Left lobe of liver (tissue), 2 donors: Measurements from ENCODE around the gene ATG12. TPM values are rescaled to one million over a fixed set of nuclear protein-coding genes. Genes with fewer than 3 reads are reported as not detected.
A peak's percentile ranks its signal among the peaks of the same experiment; 100 is the strongest.
"Not testable (repeated sequence)": the region's sequence is repeated elsewhere in the genome, so short reads cannot be mapped to it uniquely, and the experiment has no call there.

ENCODE experiments used
- ATAC-seq: fragments of 200-7000 bp; cut with Tn5 transposase; one replicate; pipeline ENCODE4 v1.9.1; 2020; ENCODE audit warnings: mild to moderate bottlenecking, moderate library complexity
- DNase-seq: peaks from one replicate; pipeline ENCODE4 v3.0.0-alpha.2; 2020; ENCODE audit warnings: low spot score
- total RNA-seq: library from RNA; stranded (reverse); gene quantifications from one replicate; pipeline ENCODE4 v1.2.1, GENCODE V29; 2021
- donor health status: DM: no; HTN: no; CAD: no; lungs with moderate emphysema.
- donor health status: DM: no; HTN: yes; CAD: no.

The ATG12 gene
- total RNA-seq, 1 donor from 2014 or later = 17.0 TPM

DNA sequence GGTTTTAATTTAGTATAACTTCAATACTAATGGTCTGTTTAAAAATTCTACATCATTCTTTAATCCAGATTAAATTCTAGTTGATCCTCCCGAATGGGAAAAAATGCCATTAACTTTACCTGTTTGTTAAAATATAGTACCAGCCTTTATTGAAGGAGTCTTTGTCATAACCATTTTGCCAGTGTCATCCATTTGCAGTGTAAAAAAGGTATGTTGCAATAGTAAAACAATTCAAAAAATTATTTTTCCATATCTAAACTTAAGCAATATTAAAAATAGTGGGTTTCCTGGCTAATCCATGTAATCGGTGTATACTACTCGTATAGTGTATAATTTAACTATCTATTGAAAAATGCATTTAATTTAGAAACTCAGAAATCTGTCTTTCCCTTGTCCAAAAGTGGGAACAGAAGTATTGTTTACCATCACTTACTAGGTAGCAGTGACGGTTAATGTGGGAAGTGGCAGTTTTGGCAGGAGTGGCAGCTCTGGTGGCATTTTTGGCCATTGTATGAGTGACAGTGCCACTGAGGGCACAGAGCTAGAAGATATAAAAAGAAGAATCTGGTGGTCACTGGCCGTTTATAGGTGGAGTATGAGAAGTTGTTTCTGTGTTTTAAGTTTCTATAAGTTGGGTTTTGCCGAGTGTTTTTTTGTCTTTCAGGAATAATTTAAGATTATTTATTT, 2.2 kb upstream of the ATG12 start:
- DNase-seq (no peak), ATAC-seq (no peak)

DNA sequence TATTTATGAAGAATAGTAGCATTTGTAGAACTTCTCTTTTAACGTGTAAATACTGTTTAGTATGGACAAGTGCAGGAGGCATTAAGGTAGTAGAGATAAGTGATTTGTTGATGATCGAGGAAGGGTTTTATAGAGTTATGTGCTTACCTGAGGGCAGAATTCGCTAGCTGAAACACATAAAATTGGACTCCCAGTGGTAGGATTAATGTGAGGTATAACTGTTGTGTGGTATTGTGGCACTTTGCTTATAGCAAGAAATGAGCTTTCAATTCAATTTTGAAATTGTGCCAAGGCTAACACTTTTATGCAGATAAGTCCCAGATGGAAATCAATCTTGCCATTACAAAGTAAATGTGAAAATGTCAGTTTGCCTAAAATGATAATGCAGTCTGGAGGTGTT, 1.6 kb upstream of the ATG12 start:
- ATAC-seq (no peak), DNase-seq (no peak)

DNA sequence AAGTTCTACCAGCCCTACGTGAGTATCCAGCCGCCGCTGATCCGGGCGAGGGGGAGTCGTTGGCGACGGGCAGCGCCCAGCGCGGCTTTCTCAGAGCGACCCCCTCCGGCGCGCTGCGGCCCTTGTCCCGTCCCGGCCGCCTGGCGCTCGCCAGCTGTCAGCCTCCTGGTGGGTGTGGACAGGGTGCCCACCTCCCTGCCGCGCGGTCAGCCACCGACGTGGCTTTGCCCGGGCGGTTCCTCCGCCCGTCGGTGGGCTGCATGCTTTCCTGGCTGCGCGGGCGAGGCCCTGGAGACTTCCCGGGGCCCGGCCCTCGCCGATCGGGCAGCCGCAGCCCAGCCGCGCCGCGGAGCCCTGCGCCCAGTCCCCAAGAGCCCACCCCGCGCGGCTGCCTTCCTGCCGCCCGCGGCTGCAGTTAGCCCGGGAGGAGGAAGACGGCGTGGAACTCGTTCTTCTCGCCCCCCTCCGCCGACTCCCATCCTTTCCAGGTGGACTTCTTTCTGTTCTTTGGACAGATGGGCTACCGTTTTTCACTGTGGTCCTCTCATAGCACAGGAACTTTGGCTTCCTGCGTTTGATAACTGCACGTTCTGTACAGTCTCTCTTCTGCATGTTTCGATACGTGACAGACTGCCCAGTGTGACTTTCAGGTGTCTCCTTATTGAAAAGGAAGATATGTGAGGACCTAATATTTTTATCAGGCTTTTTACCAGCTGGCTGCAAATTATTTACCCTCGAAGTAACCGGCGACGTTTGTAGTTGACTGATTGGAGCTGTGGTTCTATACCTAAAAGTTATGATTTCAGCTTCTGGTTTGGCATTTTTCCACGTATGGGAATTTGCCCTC, 947 bp upstream of the ATG12 start:
- no peak for DNase-seq
- peak; percentile 60 for ATAC-seq

DNA sequence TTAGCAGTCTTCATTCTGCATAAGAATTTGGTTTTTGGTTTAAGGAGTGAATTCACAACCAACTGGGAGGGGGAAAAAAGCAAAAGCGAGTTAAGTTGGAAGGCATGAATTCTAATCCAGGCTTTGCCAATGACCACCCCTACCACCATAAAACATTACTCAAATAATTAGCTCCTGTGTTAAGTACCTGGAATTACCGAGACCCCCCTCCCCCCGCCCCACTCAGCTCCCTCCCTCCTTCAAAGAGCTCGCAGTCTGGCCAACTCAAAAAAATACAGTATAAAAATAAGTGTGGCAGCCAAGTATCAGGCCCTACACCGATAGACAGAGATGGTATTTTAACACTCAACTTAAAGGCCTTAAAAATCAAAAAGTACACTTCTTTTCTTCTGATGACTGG, 492 bp downstream of the ATG12 start:
- DNase-seq = no peak
- ATAC-seq = no peak

GRCh38 chr5:115838885-115839518, 2.4 kb downstream of the ATG12 start:
- DNase-seq (no peak), ATAC-seq (peak; percentile 48)

- no peak for ATAC-seq
- DNase-seq = no peak
Measured at GRCh38 chr5:115835481-115835880, 5.9 kb downstream of the ATG12 start.

- no peak for DNase-seq
- peak; percentile 95 for ATAC-seq
Measured at GRCh38 chr5:115831163-115831768, 10.1 kb downstream of the ATG12 start.

DNA sequence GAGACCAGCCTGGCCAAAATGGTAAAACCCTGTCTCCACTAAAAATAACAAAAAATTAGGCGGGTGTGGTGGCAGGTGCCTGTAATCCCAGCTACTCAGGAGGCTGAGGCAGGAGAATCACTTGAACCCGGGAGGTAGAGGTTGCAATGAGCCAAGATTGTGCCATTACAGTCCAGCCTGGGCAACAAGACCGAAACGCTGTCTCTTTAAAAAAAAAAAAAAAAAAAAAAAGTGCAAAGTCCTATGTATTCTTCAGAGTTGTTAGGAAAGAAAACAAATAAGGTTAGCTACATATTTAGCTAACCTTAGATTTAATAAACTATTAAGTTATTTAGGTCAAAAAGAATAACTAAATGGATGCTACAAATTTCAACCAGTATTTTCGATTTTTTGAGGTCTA, 11.5 kb downstream of the ATG12 start:
- ATAC-seq (peak; percentile 74), DNase-seq (no peak)

- no peak for DNase-seq
- ATAC-seq = no peak
Measured at GRCh38 chr5:115825948-115826347, 15.4 kb downstream of the ATG12 start.

DNA sequence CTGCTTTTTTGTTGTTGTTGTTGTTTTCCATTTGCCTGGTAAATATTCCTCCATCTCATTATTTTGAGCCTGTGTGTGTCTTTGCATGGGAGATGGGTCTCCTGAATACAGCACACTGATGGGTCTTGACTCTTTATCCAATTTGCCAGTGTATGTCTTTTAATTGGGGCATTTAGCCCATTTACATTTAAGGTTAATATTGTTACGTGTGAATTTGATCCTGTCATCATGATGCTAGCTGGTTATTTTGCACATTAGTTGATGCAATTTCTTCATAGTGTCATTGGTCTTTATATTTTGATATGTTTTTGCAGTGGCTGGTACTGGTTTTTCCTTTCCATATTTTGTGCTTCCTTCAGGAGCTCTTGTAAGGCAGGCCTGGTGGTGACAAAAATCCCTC, 16.4 kb downstream of the ATG12 start:
- not testable (repeated sequence) for DNase-seq, ATAC-seq

GRCh38 chr5:115820846-115821245, 20.5 kb downstream of the ATG12 start:
- no peak for ATAC-seq
- DNase-seq = no peak

DNA sequence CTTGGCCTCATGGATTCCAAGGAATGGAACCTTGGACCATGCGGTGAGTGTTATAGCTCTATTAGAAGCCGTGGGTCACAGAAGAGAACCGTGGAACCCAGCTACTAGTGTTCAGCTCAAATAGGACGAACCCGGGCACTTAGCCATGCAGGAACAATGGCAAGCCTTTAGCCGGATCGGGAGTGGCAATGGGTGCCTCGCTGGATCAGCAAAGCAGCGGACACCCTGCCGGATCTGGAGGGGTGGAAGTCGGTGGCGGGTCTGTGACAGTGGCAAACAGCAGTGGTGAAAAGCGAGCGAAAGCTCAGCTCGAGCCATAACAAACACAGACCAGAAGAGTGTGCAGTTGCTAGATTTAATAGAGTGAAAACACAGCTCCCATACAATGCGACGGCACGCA, 22.5 kb downstream of the ATG12 start:
- no peak for ATAC-seq
- no peak for DNase-seq

GRCh38 chr5:115817386-115817785, 24.0 kb downstream of the ATG12 start:
- no peak for DNase-seq
- ATAC-seq = no peak

DNA sequence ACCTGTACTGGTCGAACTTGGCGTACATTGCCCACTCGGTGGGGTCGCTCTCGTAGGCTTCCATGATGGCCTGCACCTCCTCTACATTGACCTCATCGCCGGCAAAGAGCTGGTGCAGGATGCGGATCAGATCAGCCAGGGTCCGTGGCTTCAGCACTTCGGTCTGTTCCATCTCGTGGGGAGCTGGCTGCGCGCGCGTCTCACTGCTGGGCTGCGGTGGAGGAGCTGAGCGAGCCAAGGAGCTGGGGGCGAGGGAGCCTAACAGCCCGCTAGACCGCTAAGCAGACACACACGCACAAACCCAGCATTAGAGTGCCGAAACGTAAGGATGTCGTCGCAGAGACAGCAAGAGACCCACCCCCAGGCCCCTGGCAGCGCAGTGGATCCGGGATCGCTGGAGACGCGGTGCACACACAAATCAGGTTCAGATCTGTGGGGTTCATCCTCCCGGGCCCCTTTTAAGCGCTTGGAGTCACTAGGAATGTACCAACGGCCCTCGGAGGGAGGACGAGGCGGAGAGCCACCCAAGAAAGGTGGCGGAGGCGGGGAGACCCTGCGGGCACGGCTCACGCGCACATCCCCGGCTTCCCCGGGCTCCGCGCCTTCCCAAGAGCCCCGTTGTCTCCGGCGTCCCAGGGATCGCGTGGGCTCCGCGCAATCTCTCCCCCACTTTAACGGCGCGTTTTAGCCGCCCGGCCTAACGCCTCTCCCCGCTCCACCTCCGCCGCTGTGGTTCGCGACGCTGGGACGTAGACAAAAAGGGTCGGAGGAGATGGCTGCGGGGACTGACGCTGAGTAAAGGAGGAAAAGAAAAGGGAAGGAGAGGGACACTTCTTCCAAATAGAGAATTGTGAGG, 24.9 kb downstream of the ATG12 start, which contains the start of gene CDO1:
Gene CDO1 (minus strand): TSS at position 434 of the 856 bp plus-strand sequence. CDS start 262 bp downstream, at position 172.
- peak; percentile 90 for DNase-seq

DNA sequence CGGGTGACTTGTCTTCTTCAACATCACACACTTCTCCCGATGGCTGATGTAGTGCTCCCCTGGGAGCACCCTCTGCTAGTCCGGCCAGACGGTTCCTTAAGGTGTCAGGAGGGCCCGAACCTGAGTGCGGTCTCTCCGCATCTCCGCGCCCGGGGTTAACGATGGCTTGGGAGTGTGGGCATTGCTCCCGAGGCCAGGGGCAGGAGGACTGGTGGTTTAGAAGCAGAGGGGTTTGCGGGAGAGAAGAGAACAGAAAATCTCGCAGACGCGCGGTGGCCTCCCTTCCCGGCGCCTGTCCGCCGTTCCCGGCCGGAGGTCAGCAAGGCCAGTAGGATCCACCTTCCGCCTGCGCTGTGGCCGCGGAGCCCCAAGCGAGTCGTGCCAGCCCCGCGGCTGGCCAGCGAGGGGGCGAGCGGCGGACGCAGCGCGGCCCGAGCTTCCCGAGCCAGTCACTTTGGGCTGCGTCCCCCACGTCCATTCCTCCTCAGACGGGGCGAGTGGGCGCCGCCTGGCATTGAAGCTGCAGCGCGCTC, 25.6 kb downstream of the ATG12 start:
- peak; percentile 45 for ATAC-seq
- DNase-seq = peak; percentile 51

More for the DNA sequence above, 24.9 kb downstream of the ATG12 start, which contains the start of gene CDO1:
- ATAC-seq = peak; percentile 90

DNA sequence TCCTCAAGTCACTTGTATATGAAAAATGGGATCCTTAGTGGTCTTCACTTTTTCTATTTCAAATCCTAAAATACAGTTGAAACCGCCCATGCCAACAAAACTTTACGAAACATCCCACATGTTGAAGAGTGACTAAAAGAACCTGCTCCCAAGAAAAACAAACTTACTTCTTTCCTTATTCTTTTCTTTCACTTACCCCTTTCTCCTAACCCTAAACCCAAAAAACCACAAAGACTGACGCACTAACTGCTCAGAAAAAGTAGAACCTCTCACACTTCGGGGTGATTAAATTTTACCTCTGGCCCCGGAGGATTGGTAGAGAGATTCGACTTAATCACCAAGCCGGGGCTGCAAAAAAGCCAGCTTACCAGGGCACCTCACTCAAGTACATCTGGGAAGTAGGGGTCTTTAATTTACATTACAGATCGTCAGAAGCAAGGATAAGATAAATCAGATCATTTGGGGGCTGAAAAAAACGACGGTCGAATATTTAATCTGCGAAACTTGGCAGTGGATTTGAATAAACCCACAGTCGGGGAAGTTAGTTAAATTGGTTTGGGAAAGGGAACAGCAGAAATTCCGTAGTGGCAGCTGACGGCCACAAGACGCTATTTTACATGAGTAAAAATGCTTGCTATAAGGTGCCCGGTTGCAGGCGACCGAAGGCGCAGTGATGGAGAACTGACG, 26.2 kb downstream of the ATG12 start:
- ATAC-seq (no peak), DNase-seq (no peak)

DNA sequence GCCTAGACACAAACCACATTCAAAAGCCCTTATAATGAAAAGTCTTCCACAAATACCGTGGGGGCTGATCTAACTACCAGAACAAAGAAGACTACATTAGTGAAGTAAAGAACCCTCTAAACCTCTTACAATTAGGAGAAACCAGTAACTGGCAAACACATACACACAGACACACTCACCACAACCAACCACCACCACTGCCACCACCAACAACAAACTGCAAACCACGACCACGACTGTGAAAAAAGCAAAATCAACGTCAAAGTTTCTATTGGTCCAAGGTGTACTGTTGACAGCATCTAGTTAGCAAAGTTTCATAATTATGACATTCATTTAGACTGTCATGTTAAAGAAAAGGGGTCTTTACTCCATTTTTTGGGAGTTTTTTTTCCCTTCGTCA, 27.6 kb downstream of the ATG12 start:
- ATAC-seq (no peak), DNase-seq (no peak)

- ATAC-seq (no peak), DNase-seq (no peak)
Measured at GRCh38 chr5:115812372-115812771, 29.0 kb downstream of the ATG12 start.

DNA sequence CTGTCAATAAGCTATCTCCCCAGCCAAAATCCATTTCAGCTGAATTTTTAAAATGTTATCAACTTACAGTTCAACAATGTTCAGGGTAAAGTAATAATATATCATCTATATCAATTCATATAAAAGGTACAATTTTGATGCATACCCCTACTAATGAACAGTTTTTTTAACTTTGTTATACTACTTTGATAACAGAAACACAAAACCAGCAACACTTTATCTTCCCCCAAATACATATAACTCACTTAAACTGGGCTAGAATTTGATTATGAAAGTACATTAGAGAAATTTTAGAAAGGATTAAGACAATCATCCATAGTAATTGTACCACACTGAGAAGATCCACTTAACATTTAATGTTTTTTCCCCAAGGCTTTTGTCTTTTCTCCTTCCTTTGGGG, 30.0 kb downstream of the ATG12 start:
- DNase-seq = no peak
- ATAC-seq = no peak
